GM19193 (cell line): ENCODE measurements around the gene MFN2.

Experiments
- POLR2A ChIP-seq: IDR thresholded peaks from 4 replicates; pipeline ENCODE4 v1.6.1; 2011; ENCODE audit not compliant: insufficient read depth, insufficient read length; ENCODE audit errors: extremely low read depth

Gene MFN2

DNA sequence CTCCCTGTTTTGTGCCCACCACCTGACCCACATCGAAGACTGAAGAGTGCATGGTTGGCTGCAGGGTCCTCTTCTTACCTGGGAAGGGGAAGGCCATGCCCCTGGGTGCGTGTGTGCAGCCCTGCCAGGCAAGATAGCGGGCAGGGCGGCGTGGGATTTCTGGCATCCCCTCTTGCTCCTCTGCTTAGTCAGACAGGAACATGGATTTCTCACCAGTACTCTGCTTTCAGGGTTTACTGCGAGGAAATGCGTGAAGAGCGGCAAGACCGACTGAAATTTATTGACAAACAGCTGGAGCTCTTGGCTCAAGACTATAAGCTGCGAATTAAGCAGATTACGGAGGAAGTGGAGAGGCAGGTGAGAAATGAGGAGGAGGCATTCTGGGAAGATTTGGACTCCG lies 23.5 kb downstream of the MFN2 start:
- no peak for TF ChIP-seq POLR2A

DNA sequence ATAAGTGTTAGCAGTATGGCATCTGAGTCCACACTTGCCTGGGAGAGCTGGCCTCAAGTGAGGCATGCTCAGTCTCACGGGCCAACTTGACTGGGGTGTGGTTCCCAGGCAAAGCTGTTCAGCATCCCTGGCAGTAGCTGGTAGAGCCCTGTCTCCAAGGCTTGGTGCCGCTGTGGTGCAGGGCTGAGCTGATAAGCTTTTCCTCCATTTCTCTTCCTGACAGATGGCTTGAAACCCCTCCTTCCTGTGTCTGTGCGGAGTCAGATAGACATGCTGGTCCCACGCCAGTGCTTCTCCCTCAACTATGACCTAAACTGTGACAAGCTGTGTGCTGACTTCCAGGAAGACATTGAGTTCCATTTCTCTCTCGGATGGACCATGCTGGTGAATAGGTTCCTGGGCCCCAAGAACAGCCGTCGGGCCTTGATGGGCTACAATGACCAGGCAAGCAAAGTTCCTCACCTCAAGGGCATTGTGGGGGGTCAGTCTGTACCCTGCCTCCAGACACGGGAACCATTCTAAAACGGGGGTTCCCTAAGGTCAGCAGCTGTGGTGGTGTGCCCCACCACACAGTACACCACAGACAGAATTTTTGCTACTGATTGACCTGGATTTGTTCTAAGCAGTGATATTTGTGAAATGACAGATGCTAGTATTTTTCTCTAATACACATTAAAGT lies 25.4 kb downstream of the MFN2 start:
- TF ChIP-seq POLR2A = no peak

DNA sequence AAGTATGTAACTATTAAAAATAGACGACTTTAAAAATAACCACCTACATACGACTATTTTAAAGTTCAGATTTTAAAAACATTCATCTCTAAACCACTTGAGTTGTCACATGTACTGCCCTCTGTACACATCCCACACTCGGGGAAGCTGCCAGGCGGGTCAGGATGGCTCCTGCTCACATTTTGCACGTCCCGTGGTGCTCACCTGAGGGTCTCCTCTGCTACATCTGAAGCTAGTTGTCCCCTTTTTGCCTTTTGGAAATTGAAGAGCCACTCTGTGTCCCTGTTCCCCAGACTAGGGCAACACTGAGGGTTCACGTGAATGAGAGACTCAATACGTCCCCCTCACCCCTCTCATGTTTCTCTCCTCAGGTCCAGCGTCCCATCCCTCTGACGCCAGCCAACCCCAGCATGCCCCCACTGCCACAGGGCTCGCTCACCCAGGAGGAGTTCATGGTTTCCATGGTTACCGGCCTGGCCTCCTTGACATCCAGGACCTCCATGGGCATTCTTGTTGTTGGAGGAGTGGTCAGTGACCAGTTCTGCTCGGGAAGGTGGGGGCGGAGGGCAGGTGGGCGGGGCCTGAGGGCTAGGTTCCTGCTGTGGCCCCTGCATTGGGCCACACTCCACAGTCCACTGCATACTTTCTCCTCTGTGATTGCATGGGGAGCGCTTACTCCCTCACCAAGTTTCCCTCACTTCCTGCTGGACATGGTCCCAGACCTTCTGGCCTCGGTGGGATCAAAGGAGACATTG lies 26.1 kb downstream of the MFN2 start:
- TF ChIP-seq POLR2A = no peak

DNA sequence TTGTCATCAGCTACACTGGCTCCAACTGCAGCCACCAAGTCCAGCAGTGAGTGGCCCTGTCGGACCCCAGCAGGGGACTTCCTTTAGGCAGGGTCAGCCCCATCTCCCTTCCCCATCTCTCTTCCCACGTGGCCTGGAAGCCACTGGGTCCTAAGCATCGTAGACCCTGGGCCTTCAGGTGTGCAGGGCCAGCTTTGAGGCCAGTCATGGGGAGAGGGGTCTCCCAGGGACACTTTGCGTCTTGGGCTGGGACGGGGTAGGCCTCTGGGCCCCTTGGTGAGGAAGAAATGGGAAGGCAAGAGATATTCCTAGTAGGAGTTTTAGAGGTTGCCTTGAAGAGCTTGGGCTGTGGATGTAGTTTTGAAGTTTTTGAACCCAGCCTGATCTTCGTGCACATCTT lies 27.0 kb downstream of the MFN2 start:
- no peak for TF ChIP-seq POLR2A

DNA sequence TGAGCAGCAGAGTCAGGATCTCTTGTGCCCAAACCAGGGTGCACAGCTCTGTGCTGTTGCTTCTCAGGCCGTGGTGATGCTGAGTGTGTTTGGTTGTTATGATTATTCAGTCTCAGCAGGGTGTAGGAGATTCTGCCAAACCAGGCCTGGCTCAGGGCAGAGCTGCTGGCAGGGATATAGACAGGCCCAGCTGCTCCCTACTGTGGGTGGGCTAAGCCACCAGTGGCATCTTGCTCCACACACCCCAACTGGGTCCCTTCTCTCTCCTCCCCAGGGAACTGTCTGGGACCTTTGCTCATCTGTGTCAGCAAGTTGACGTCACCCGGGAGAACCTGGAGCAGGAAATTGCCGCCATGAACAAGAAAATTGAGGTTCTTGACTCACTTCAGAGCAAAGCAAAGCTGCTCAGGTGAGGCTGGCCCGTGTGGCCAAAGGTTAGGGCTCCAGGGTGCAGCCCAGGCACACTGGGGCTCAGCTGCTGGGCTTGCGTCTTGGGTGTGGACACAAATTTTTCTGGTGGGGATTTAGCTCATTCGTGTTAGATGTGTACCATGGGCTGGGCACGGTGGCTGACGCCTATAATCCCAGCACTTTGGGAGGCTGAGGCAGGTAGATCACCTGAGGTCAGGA lies 29.2 kb downstream of the MFN2 start:
- no peak for TF ChIP-seq POLR2A

DNA sequence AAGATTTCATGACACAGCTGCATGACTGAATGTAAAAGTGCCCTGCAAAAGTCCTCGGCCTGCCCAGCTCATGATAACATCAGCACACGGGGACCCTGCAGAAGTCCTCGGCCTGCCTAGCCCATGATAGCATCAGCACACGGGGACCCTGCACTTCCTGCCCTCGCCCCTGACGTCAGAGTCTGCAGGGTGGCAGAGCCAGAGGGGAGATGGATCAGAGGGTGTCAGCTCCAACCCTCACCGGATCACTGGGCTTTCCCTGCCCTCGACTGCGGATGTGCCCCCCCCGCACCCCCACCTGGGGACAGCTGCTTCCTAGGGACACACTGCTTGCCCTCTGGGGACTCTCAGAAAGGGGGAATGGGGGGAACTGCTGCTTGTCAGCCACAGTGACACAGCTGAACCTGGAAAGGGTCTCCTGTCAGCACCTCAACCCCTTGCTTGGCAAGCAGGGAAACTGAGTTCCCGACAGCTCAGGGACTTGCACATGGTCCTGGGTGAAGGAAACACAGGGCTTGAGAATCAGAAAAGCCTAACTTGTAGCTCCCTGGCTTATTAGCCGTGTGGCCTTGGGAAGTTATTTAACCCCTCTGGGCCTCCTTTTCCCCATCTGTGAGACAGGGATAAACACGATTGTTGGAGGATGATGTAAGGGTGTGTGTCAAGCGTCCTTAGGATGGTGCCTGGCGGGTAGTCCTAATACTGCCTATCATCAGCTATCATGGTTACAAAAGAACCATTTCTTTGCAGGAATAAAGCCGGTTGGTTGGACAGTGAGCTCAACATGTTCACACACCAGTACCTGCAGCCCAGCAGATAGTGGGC lies 30.7 kb downstream of the MFN2 start:
- no peak for TF ChIP-seq POLR2A

DNA sequence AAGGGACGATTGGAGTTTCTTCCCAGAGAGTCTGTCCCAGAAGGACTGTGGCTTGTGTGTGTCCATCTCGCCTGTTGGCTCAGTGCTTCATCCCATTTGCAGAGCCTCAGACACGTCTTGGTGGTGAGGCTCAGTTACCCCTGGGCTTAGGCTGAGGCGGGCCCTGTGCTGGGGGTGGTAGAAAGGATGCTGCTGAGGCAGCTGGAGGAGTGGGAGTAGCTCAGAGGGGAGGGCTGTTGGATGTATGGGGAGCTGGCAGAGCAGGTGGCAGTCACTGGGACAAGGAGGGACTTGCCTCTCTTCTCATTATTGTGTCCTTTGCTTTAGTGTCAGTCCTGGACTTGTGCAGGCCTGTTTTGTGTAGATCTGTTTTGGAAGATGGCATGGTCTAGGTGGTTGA lies 31.8 kb downstream of the MFN2 start:
- TF ChIP-seq POLR2A = no peak

DNA sequence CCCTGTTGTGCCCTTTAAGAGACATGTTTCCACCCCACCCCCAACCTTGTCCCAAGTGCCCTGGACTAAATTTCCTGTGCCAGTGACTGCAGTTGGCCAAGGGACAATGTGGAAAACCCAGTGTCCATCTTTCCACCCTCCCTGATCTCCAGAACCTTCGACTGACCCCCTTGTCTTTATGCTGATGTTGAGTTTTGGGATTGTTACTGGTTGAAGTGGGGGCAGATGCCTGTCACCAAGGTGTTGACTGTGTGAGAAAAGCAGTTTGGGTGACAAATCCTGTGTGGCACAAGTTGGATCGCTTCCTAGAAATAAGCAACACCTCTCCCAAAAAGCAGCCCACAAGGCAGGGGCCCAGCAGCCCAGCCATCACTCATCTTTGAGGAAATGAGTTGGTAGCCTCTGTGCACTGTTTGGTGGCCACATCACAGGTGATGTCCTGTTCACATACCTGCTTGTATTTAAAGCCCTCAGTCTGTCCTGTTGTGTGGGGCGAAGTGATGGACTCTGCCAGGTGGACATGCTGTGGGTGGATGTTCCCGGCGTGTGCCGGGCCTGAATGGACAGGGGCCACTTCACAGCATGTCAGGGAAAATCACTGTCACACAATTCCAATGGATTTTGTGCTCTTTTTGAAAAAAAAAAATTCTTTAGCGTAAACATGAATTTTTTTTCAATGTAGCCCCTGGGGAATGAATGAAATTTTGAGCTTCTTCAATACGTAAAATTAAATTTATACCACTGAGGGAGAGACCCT lies 32.5 kb downstream of the MFN2 start:
- no peak for TF ChIP-seq POLR2A

DNA sequence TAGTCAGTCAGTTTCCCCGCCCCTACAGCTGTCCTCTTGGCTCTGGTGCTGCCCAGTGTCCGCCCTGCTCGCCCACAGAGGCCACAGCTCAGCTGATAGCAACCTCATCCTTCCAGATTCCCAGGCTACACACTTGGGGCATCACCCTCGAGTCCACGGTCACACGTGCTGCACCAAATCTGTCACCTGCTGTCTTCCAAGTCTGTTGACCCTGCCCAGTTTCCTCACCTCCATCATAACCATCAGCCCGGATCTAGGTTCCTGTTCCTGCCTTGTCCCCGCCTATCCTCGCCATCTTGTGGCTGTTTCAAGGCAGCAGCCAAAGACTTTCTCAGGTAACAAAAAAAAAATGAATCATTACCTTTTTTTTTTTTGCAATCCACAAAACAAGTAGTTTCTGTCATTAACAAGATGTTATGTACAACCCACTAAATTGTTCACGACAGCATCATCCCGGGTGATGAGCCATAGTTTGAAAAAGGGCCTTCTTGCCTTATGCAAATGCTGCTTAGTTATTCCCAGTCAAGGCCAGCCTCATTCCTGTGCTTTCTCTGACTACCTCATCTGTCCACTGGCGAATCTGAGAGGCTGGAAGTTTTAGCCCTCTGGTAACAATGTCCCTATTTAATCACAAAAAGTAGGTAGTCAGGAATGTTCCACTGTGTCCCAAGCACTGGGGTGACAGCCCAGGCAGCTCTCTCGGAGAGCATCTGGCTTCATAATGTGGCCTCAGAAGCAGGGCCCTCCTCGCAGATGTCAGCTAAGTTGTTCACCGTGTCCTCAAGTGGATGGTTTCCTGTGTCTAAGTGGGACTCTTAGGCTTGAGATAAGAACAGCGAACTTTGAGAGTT lies 34.1 kb downstream of the MFN2 start:
- TF ChIP-seq POLR2A = no peak

DNA sequence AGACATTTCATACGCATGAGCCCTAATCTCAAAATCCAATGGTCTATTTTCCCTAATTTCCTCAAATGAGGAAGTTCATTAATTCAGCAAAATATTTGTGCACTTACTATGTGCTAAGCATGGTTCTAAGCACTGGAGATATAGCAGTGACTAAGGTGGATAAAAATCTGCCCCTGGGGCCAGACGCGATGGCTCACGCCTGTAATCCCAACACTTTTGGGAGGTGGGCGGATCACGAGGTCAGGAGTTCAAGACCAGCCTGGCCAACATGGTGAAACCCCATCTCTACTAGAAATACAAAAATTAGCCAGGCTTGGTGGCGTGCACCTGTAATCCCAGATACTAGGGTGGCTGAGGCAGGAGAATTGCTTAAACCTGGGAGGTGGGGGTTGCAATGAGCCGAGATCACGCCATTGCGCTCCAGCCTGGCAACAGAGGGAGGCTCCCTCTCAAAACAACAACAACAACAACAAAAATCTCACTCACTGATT lies 34.8 kb downstream of the MFN2 start:
- no peak for TF ChIP-seq POLR2A

DNA sequence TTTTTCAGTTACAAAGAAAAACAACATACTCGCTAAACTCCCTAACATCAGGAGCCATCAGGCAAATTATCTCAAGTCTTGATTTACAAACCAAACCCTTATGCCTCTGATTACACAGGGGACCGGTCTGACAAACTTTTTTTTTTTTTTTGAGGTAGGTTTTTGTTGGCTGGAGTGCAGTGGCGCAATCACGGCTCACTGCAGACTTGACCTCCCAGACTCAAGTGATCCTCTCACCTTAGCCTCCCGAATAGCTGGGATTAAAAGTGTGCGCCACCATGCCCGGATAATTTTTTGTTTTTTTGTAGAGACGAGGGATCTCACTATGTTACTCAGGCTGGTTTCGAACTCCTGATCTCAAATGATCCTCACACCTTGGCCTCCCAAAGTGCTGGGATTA lies 35.3 kb downstream of the MFN2 start:
- no peak for TF ChIP-seq POLR2A

DNA sequence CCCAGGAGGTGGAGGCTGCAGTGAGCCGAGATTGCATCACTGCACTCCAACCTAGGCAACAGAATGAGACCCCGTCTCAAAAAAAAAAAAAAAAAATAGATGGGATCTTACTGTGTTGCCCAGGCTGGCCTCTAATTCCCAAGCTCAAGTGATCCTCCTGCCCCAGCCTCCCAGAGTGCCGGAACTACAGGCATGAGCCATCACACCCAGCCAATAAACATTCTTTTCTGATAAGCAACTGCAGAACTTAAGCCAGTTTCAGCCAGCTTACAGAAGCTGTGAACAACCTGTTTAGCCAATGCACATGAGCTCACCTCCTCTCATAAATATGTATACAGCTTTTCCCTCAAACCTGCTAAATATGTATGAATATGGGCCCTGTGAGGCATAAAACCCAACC lies 35.9 kb downstream of the MFN2 start:
- TF ChIP-seq POLR2A = no peak

DNA sequence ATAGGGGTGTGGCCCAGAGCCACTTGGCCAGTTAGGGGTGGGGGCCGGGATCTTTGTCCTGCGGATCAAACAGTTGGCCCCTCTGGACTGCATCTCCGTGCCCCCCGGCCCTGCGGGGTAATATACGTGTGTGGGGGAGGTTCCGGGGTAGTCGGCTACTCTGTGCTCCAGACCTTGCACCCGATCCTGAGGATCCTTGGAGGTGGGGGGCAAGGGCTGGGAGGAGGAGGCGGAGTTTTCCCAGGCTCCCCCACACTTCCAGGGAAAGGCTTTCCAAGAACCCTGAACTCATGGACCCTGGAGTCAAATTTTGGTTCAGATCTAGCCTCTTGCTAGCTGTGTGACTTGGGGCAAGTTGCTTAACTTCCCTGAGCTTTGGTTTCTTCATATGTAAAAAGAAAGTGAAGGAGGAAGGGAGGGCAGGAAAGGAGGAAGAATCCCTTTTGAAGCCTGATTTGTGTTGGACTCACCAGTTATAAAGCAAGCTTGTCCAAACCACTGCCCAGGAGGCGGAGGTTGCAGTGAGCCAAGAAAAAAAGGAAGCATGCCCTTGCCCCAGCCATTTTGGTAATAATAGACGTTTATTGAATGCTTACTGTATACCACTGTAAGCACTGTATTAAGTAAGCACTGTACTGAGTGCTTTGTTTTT lies 39.7 kb downstream of the MFN2 start:
- TF ChIP-seq POLR2A = no peak
